AG10803 (cell line): ENCODE data around the gene PANK3.
"Not testable (repeated sequence)": the region's sequence is repeated elsewhere in the genome, so short reads cannot be mapped to it uniquely, and the experiment has no call there.

ENCODE experiments used
- DNase-seq: peaks from one replicate; pipeline ENCODE4 v3.0.0; 2010; ENCODE audit warnings: low read depth
- H3K4me3 ChIP-seq: 2 replicates; pipeline ENCODE4 v1.5.1; 2011; ENCODE audit warnings: mild to moderate bottlenecking, low read length, control low read depth
- TF ChIP-seq, protein P1 (sequence below): conservative IDR thresholded peaks from 2 replicates; pipeline ENCODE4 v1.5.1; 2011; ENCODE audit warnings: mild to moderate bottlenecking, low read length, control low read depth, inconsistent platforms

PANK3 gene

DNA sequence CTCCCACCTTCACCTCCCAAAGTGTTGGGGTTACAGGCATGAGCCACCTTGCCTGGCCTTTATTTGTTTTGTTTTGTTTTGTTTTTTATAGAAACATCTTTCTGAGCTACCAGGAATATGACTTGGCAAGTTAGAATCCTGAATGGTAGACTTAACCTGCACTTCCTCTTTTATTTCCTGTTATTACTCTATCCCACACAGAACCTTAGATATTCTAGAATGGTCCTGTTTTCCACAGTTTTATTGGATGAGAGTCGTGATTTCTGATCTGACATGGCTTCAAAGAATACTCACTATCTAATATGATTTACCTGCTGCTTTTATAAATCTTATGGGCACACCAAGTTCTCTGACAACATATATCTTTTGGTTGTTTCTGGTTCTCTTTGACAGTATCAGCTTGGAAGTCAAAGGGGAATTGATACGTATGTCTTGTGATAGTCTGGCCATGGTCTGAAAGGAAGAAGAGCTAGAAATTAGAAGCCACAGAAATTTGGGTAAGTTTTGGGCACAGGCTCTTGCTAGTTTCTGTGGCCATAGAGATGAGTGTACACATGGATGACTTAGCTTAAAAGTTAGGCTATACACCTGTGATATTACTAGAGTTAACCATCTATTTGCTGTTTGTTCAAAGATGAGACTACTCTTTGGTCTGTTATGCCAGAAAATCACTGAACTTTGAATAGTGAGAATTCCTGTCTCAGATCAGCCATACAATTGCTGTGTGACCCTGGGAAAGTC is 4.7 kb upstream of the PANK3 start:
- TF ChIP-seq, protein P1, sequence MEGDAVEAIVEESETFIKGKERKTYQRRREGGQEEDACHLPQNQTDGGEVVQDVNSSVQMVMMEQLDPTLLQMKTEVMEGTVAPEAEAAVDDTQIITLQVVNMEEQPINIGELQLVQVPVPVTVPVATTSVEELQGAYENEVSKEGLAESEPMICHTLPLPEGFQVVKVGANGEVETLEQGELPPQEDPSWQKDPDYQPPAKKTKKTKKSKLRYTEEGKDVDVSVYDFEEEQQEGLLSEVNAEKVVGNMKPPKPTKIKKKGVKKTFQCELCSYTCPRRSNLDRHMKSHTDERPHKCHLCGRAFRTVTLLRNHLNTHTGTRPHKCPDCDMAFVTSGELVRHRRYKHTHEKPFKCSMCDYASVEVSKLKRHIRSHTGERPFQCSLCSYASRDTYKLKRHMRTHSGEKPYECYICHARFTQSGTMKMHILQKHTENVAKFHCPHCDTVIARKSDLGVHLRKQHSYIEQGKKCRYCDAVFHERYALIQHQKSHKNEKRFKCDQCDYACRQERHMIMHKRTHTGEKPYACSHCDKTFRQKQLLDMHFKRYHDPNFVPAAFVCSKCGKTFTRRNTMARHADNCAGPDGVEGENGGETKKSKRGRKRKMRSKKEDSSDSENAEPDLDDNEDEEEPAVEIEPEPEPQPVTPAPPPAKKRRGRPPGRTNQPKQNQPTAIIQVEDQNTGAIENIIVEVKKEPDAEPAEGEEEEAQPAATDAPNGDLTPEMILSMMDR, result no peak
- no peak overlapping the region for H3K4me3 ChIP-seq
- no peak for DNase-seq

DNA sequence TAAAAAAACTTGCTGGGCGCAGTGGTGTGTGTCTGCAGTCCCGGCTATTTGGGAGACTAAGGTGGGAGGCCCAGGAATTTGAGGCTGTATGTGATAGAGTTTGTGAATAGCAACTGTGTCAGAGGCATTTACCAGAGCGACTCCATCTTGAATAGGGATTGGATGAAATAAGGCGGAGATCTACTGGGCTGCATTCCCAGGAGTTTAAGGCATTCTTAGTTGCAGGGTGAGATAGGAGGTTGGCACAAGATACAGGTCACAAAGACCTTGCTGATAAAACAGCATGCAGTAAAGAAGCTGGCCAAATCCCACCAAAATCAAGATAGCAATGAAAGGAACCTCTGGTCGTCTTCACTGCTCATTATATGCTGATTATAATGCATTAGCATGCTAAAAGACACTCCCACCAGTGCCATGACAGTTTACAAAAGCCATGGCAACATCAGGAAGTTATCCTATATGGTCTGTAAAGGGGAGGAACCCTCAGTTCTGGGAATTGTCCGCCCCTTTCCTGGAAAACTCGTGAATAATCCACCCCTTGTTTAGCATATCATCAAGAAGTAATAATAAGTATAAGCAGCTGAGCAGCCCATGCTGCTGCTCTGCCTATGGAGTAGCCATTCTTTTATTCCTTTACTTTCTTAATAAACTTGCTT is 1.8 kb upstream of the PANK3 start:
- not testable (repeated sequence) for DNase-seq, H3K4me3 ChIP-seq

DNA sequence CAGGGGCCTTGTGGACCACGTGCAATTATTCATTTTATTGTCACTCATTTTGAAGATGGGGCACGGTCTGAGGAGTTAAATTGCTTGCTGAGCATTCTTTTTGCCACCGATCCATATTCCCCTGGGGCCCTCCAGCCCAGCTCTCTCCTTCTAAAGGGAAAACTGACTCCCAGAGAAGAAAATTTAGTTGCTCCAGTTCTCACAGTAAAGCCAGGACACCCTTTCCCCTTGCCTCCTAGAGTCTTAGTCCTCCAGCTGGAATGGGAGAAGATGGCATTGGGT is 1.0 kb upstream of the PANK3 start:
- DNase-seq, result no peak
- TF ChIP-seq, protein P1, result no peak
- H3K4me3 ChIP-seq, result peak overlapping the region; percentile 60

- TF ChIP-seq, protein P1, result no peak
- H3K4me3 ChIP-seq, result peak overlapping the region; percentile 89
- peak; percentile 99 for DNase-seq
These were observed 489 bp upstream of the PANK3 start for GRCh38 chr5:168579488-168580226.

GRCh38 chr5:168578006-168578405 is 1.2 kb downstream of the PANK3 start:
- H3K4me3 ChIP-seq, result peak overlapping the region; percentile 89
- TF ChIP-seq, protein P1, result no peak
- peak; percentile 25 for DNase-seq

DNA sequence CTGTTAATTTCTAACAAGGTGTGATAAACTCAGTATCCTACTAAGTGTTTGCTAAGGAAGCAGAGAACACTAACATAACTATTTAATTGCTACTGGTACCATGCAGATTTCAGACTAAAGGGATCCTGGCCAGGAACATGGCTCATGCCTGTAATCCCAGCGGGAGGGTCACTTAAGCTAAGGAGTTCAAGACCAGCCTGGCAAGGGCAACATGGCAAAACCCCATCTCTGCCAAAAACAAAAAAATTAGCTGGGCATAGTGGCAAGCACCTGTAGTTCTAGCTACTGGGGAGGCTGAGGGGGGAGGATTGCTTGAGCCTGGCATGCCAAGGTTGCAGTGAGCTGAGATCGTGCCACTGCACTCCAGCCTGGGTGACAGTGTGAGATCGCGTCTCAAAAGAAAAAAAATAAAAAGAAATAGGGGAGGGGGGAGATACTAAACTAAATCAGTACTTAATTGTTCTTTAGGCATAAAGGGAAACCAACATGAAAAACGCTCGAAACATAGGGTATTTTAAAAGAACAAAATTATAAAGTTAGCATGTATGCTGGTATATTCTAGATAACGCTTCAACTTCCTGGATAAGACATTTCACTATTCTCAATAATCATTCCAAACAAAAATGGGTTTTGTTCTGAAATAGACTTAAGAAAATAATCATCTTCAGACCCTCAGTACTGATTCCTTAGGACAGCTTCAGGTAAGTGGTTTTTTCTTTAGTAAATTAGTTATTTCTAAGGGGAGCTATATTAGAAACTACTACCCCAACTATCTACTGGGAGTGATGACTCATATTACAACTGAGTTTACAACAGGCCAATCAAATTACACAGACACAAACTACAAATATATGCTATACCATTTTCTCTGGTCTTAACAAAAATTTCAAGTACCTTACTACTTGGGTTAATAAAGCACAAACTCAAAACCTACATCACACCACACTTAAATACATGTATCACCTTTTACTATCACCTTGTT is 3.5 kb downstream of the PANK3 start:
- no peak for DNase-seq
- H3K4me3 ChIP-seq, result no peak overlapping the region
- TF ChIP-seq, protein P1, result no peak

GRCh38 chr5:168574156-168574555 is 5.0 kb downstream of the PANK3 start:
- H3K4me3 ChIP-seq, DNase-seq: not testable (repeated sequence)

DNA sequence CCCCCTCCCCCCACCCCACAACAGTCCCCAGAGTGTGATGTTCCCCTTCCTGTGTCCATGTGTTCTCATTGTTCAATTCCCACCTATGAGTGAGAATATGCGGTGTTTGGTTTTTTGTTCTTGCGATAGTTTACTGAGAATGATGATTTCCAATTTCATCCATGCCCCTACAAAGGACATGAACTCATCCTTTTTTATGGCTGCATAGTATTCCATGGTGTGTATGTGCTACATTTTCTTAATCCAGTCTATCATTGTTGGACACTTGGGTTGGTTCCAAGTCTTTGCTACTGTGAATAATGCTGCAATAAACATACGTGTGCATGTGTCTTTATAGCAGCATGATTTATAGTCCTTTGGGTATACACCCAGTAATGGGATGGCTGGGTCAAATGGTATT is 5.5 kb downstream of the PANK3 start:
- not testable (repeated sequence) for H3K4me3 ChIP-seq, DNase-seq
